Dendritic cell treated with granulocyte-macrophage colony-stimulating factor and Interleukin-4, amounts not matched to agents 40 ng/mL and 50 ng/mL, for 4 days (primary cell): ENCODE results near the gene AOPEP.

Experiments
- H3K27ac Mint-ChIP-seq: one replicate; pipeline ENCODE4 v1.8.0; 2022; ENCODE audit warnings: mild to moderate bottlenecking, mixed read lengths
- H3K27me3 Mint-ChIP-seq: one replicate; pipeline ENCODE4 v1.8.0; 2022; ENCODE audit warnings: mild to moderate bottlenecking, mixed read lengths
- H3K36me3 Mint-ChIP-seq: one replicate; pipeline ENCODE4 v1.8.0; 2022; ENCODE audit warnings: low read depth, mixed read lengths
- H3K4me1 Mint-ChIP-seq: one replicate; pipeline ENCODE4 v1.8.0; 2022; ENCODE audit warnings: low read depth, mixed read lengths
- H3K4me3 Mint-ChIP-seq: one replicate; pipeline ENCODE4 v1.8.0; 2022; ENCODE audit warnings: mild to moderate bottlenecking, moderate library complexity, mixed read lengths
- H3K9me3 Mint-ChIP-seq: one replicate; pipeline ENCODE4 v1.8.0; 2022; ENCODE audit warnings: mixed read lengths
- intact Hi-C: fragments of 100-400 bp; cut with micrococcal nuclease; formaldehyde crosslinking; loops from one replicate; pipeline ENCODE4 v1.15.0; 2022

Gene AOPEP

DNA sequence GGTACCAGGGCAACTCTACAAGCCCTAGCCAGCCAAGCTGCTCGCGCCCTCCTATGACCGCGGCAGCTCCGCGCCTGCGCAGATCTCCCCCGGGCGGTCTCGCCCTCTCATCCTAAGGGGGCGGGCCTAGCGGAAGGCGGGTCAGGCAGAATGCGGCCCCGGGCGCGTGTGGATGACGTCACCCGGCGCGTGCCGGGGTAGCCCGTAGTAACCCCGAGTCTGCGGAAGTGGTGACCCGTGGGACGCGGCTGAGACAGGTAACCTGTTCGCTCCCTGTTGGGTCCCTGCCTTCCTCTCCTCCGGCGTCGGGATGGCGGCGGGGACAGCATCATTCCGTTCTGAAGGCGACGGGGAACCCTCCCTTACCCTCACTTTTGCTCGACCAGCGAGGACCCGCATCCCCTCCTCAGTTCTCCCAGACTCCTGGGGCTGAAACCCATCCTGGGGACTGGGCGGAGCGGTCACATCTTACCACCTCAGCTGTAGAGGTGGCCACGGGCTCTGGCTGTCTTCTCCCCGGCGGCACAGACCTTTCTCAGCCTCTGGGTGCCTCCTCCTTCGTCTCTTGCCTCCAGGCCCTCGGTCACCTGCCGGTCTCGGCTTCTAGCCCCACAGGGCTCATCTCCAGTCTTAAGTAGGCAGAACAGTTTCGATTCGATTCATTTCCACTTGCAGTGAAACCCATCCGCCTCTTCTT lies at the start of gene AOPEP:
AOPEP (plus strand) TSS at position 205 of the 697 bp plus-strand sequence. CDS start 33,085 bp downstream, outside the sequence.
- intact Hi-C loops: loop anchor here (2.0 to 10.0 kb wide), 2 partner anchors 72 to 590 kb away; partner anchors contain the start of gene FANCC
- Mint-ChIP-seq H3K9me3 (no peaks in the 10 kb centered on the region), H3K36me3 (peaks cover 7% of the 10 kb centered on the region), H3K4me3 (peak within 1 kb of the TSS; percentile 85), H3K4me1 (peaks cover 17% of the 10 kb centered on the region), H3K27ac (peak within 1 kb of the TSS; percentile 92), H3K27me3 (peaks cover 2% of the 10 kb centered on the region)

DNA sequence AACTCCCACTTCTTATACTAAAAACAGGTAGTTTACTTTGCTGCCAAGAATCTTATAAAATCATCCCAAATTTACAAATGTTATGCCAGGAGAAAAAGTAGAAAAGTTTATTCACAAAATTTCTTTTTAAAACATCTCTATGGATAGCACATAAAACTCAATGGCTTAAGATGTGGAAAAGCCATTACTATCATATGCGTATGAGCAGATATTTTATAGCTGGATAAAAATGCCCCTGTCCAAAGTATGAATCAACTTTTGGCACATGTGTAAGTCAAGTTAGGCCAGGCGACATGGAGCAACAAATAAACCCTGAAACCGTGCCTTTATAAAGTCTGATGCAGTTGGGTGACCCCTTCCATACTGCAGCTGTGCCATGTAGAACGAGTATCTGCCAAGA lies 48.6 kb upstream of the AOPEP start:
- intact Hi-C loops: no loop called here
- Mint-ChIP-seq H3K9me3 (peaks cover 8% of the 10 kb centered on the region), H3K36me3 (no peaks in the 10 kb centered on the region), H3K4me3 (no peak overlapping the region), H3K27me3 (peaks cover 21% of the 10 kb centered on the region), H3K27ac (no peak overlapping the region), H3K4me1 (peaks cover 8% of the 10 kb centered on the region)

- peaks cover 8% of the 10 kb centered on the region for H3K9me3 Mint-ChIP-seq
- no peak overlapping the region for H3K27ac Mint-ChIP-seq
- peaks cover 8% of the 10 kb centered on the region for H3K4me1 Mint-ChIP-seq
- no peaks in the 10 kb centered on the region for H3K36me3 Mint-ChIP-seq
- intact Hi-C loops: no loop called here
- peaks cover 21% of the 10 kb centered on the region for H3K27me3 Mint-ChIP-seq
- no peak overlapping the region for H3K4me3 Mint-ChIP-seq
Measured at GRCh38 chr9:94679587-94679986, 46.9 kb upstream of the AOPEP start.

- peaks cover 8% of the 10 kb centered on the region for H3K4me1 Mint-ChIP-seq
- no peaks in the 10 kb centered on the region for H3K36me3 Mint-ChIP-seq
- no peak overlapping the region for H3K27ac Mint-ChIP-seq
- no peak overlapping the region for H3K4me3 Mint-ChIP-seq
- H3K27me3 Mint-ChIP-seq: peaks cover 21% of the 10 kb centered on the region
- H3K9me3 Mint-ChIP-seq: peaks cover 8% of the 10 kb centered on the region
- intact Hi-C loops: no loop called here
Measured at GRCh38 chr9:94680020-94680419, 46.5 kb upstream of the AOPEP start.

- peaks cover 21% of the 10 kb centered on the region for H3K27me3 Mint-ChIP-seq
Measured at GRCh38 chr9:94680621-94681020, 45.9 kb upstream of the AOPEP start.

DNA sequence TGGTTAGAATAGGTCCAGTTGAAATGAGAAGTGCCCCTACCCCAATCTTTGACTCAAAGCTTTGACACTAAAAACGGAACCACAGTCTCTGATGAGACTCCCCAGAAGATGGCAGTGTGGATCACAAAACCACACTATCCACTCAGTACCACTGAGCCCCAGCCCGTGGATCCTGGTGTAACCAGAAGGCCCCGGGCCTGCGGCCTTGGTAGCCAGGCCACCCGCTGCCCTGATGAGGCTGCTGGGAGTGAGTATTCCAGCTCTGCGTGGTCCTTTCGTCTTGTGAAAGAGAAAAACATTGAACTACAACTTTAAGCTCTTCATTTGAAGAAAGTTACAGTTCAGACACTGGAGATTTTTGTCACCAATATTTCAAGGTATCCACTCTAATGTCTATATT lies 45.0 kb upstream of the AOPEP start:
- Mint-ChIP-seq H3K4me3 (no peak overlapping the region), H3K4me1 (peaks cover 8% of the 10 kb centered on the region), H3K27ac (no peak overlapping the region), H3K9me3 (peaks cover 7% of the 10 kb centered on the region), H3K27me3 (peaks cover 23% of the 10 kb centered on the region), H3K36me3 (no peaks in the 10 kb centered on the region)
- intact Hi-C loops: loop anchor here (1.0 kb wide), 1 partner anchor 446 kb away; no protein-coding TSS in a partner anchor

More at GRCh38 chr9:94680621-94681020, 45.9 kb upstream of the AOPEP start:
- no peak overlapping the region for H3K4me3 Mint-ChIP-seq
- H3K9me3 Mint-ChIP-seq: peaks cover 8% of the 10 kb centered on the region
- peaks cover 8% of the 10 kb centered on the region for H3K4me1 Mint-ChIP-seq
- H3K36me3 Mint-ChIP-seq: no peaks in the 10 kb centered on the region
- H3K27ac Mint-ChIP-seq: no peak overlapping the region
- intact Hi-C loops: loop anchor here (1.0 kb wide), 1 partner anchor 447 kb away; no protein-coding TSS in a partner anchor

- H3K27ac Mint-ChIP-seq: no peak overlapping the region
- no peaks in the 10 kb centered on the region for H3K36me3 Mint-ChIP-seq
- peaks cover 12% of the 10 kb centered on the region for H3K27me3 Mint-ChIP-seq
- intact Hi-C loops: no loop called here
- no peak overlapping the region for H3K4me3 Mint-ChIP-seq
- no peaks in the 10 kb centered on the region for H3K9me3 Mint-ChIP-seq
- peaks cover 8% of the 10 kb centered on the region for H3K4me1 Mint-ChIP-seq
Measured at GRCh38 chr9:94685359-94685758, 41.1 kb upstream of the AOPEP start.

DNA sequence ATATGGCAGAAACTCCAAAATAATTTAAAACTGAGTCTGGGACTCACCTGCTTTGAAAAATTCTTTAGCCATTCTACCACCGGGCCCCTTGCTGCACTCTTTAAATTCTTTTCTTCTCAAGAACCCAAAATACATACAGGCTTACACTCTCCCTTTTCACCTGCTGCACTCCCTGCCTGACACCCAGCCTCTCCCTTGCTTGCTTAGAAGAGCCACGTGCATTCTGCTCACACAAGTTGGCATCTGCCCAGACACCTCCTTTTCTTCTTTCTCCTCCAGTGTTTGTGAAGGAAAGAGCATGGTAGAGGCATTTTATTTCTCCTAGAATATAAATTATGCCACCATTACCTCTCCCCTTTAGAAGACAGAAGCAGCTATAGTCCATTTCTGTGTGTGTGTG lies 39.0 kb upstream of the AOPEP start:
- H3K27me3 Mint-ChIP-seq: peaks cover 13% of the 10 kb centered on the region
- intact Hi-C loops: no loop called here
- H3K4me1 Mint-ChIP-seq: no peaks in the 10 kb centered on the region
- no peaks in the 10 kb centered on the region for H3K9me3 Mint-ChIP-seq
- no peak overlapping the region for H3K27ac Mint-ChIP-seq
- H3K4me3 Mint-ChIP-seq: no peak overlapping the region
- no peaks in the 10 kb centered on the region for H3K36me3 Mint-ChIP-seq

DNA sequence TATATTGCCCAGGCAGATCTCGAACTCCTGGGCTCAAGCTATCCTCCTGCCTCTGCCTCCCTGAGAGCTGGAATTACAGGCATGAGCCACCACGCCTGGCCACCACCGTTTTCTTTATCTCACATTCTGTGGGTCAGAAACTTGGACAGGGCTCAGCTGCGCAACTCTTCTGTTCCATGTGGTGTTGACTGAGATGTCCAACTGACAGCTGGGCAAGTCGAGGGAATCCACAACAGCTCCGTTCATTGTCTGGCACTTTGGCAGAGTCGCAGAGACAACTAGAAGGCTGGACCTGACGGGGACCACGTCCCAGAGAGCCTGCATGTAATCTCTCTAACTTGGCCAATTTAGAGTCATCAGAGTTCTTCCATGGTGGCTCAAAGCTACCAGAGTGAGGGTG lies 36.2 kb upstream of the AOPEP start:
- H3K9me3 Mint-ChIP-seq: no peaks in the 10 kb centered on the region
- H3K4me1 Mint-ChIP-seq: no peaks in the 10 kb centered on the region
- H3K4me3 Mint-ChIP-seq: no peak overlapping the region
- intact Hi-C loops: no loop called here
- peaks cover 13% of the 10 kb centered on the region for H3K27me3 Mint-ChIP-seq
- no peak overlapping the region for H3K27ac Mint-ChIP-seq
- no peaks in the 10 kb centered on the region for H3K36me3 Mint-ChIP-seq

- intact Hi-C loops: no loop called here
- H3K27me3 Mint-ChIP-seq: peaks cover 9% of the 10 kb centered on the region
- H3K9me3 Mint-ChIP-seq: no peaks in the 10 kb centered on the region
- H3K27ac Mint-ChIP-seq: no peak overlapping the region
- H3K36me3 Mint-ChIP-seq: no peaks in the 10 kb centered on the region
- H3K4me1 Mint-ChIP-seq: no peaks in the 10 kb centered on the region
- no peak overlapping the region for H3K4me3 Mint-ChIP-seq
Measured at GRCh38 chr9:94692601-94693000, 33.9 kb upstream of the AOPEP start.

DNA sequence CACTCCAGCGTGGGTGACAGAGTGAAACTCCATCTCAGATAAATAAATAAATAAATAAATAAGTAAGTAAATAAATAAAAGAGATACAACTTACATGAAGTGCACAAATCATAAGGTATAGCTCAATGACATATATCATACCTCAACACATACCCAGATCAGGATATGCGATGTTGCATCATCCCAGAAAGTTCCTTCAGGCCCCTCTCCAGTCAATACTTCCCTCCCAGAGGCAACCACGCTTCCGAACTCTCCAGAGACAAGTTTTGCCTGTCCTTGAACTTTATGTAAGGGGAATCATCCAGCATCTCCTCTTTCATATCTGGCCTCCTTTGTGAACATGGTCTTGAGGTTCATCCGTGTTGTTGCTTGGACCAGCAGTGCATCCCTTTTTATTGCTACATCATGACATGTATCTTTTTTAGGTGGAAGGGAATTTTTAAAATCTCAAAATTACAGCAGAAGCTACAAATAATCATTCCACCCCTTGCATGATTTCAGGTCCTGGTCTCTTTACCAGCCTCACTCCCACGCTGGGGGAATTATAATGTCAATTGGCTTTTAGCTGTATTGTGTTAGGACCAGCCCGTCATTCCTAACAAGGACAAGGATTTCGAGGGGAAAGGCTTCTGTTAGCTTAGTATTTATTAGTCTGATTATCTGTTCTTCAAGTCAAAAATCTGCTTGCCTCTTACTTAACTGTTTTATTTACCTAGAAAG lies 32.9 kb upstream of the AOPEP start:
- Mint-ChIP-seq H3K4me3 (no peak overlapping the region), H3K27ac (no peak overlapping the region), H3K4me1 (no peaks in the 10 kb centered on the region), H3K9me3 (no peaks in the 10 kb centered on the region), H3K36me3 (no peaks in the 10 kb centered on the region), H3K27me3 (peaks cover 9% of the 10 kb centered on the region)
- intact Hi-C loops: no loop called here

GRCh38 chr9:94696545-94696944 lies 30.0 kb upstream of the AOPEP start:
- intact Hi-C loops: no loop called here
- Mint-ChIP-seq H3K36me3 (no peaks in the 10 kb centered on the region), H3K27ac (no peak overlapping the region), H3K4me3 (no peak overlapping the region), H3K4me1 (no peaks in the 10 kb centered on the region), H3K27me3 (peaks cover 3% of the 10 kb centered on the region), H3K9me3 (no peaks in the 10 kb centered on the region)

DNA sequence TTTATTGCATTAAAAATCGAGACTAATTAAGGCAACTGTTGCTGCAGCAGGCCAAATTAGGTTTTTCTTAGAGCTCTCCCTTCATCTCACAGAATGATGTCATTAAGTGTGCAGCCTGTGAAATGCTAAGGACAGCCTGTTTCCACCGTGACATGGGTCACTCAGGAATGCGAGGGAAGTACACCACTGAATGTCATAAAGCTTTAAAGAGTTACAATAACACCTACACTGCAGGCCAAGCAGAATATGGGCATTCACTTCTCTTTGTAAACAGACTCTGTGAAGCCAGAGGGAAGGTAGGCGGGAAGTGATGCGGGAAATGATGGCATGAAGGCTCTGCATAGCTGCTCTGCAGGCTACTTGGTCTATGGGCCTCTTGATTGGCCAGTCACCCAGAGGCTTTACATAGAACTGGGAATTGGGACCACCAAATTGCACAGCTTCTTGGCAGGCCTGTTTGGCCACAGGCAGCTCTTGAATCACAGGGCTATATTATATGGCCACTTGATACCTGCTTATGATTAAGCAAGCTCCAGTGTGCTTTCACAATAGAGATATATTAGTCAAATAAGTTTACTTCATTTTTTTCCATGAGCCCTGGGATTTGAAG lies 28.4 kb upstream of the AOPEP start:
- intact Hi-C loops: no loop called here
- Mint-ChIP-seq H3K4me1 (no peaks in the 10 kb centered on the region), H3K36me3 (no peaks in the 10 kb centered on the region), H3K27me3 (peaks cover 3% of the 10 kb centered on the region), H3K27ac (no peak overlapping the region), H3K9me3 (no peaks in the 10 kb centered on the region), H3K4me3 (no peak overlapping the region)

DNA sequence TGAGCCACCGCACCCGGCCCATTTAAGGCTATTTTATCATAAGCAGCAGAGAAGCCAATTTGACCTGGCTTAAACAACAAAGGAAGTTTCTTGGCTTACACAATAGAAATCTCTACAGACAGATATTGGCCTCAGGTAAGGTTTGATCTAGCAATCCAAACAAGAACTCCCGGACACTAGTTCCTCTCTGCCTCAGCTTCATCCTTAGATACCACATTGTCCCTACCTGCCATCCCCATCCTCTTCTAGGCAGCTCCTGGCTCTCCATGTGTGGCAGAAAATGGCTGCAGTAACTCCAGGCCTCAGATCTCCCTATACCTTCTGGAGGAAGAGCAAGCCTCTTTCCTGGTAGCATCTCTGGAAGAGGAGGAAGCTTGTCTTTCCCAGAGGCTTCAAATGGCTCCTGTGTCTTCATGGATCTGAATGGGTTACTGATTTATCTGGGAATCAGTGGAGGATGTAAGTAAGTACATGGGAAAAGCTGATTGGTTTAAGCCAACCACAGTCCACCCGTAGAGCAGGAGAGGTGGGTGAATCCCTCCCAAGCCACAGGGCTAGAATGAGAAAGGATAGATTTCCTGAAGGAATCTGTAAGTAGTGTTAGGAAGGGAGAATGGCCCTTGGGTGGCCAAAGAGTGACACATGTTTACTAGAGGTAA lies 26.7 kb upstream of the AOPEP start:
- H3K36me3 Mint-ChIP-seq: no peaks in the 10 kb centered on the region
- H3K4me1 Mint-ChIP-seq: no peaks in the 10 kb centered on the region
- intact Hi-C loops: no loop called here
- H3K27ac Mint-ChIP-seq: no peak overlapping the region
- peaks cover 12% of the 10 kb centered on the region for H3K27me3 Mint-ChIP-seq
- no peaks in the 10 kb centered on the region for H3K9me3 Mint-ChIP-seq
- no peak overlapping the region for H3K4me3 Mint-ChIP-seq
